Measurements from ENCODE around the gene SLCO2A1. TPM values are rescaled to one million over a fixed set of nuclear protein-coding genes. Genes with fewer than 3 reads are reported as not detected.

SLCO2A1 gene
- total RNA-seq, 4 donors from 2014 or later = 8.4 to 68.5 (median 22.7) TPM

DNA sequence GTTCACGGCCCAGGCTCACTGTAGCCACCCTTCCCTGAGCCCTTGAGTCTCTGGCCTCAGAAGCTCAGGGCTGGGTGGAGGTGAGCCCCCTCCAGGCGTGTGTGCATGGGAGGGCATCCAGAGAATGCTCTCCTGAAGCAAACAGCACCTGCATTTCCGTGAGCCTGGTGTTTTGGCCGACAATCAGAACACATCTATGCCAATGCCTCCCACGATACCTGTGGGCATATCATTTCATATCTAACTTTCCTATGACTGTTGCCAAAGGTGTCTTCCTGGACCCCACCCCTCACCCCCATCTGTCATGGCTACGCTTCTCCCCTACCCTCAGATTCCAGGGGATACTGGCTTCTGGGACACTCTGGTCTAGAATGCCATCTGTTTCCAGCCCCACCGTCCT, 80.7 kb downstream of the SLCO2A1 start:
- WGBS, 2 donors (ENCODE audit: low coverage in 1 of 2) = 71% methylated on average over 7 of the region's 7 CpGs; no CpG with 5 or more reads in 1 of the 2 donors
- intact Hi-C loops (cut with DNase I; ENCODE audit: low total_unique reads) (no loop called here), in situ Hi-C loops (cut with MboI; ENCODE audit: low pct_ligation_motif_present in 1 of 4, low pct_unique_long_range_greater_than_20kb in 1 of 4, low sequenced_read_pairs in 3 of 4) (loop anchor here in 2 of 4 donors (25.0 kb wide), 1 partner anchor 1212 kb away; no protein-coding TSS in a partner anchor)
- Histone ChIP-seq H3K27me3 (no peaks in the 10 kb centered on the region), H3K4me1 (peaks cover 0 to 9% (median 5%) of the 10 kb centered on the region in 4 donors), H3K36me3 (no peaks in the 10 kb centered on the region), H3K27ac (no peak overlapping the region), H3K9me3 (no peaks in the 10 kb centered on the region), H3K4me3 (no peak overlapping the region)
- DNase-seq = no peak
- no peak for TF ChIP-seq POLR2A (IDR thresholded peaks at IDR 0.05)

DNA sequence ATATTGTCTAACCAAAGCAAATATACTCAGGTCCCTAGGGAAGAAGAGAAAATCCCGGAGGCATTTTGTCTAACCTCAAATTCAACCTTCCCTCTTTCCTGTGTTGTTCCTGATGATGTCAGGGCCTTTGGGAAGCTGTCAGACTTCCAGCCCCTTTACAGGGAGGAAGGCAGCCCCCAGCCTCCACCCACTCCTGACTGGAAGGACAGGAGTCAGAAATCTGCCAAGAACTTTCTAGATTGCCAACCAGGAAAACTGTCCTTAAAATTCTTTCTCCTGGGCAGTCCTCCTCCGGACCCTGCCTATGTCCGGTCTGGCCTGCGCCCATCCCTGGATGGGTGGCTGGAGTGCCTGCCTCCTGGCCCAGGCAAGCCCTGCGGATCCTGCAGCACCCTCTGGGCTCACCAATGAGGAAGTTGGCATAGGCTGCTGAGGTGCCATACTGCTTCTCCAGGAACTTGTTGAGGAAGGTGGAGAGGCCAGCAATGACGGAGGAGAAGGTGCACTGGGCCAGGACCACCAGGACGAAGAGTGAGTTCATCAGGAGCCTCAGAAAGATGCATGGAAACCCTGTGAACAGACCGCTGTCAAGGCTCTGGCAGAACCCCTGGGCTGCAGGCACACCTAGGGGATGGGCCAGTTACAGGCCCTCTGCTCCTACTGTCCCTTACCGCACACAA, 81.5 kb downstream of the SLCO2A1 start:
- 85 to 87% methylated on average over 3 to 9 of the region's 9 CpGs for WGBS, 2 donors (ENCODE audit: low coverage in 1 of 2)
- no peak overlapping the region for H3K27ac ChIP-seq
- no peak for DNase-seq
- H3K36me3 ChIP-seq = no peaks in the 10 kb centered on the region
- no peak overlapping the region for H3K4me3 ChIP-seq
- in situ Hi-C loops (cut with MboI; ENCODE audit: low pct_ligation_motif_present in 1 of 4, low pct_unique_long_range_greater_than_20kb in 1 of 4, low sequenced_read_pairs in 3 of 4) = loop anchor here in 2 of 4 donors (25.0 kb wide), 1 partner anchor 1211 kb away; no protein-coding TSS in a partner anchor
- H3K4me1 ChIP-seq = peaks cover 0 to 15% (median 7%) of the 10 kb centered on the region in 4 donors
- H3K27me3 ChIP-seq = no peaks in the 10 kb centered on the region
- no peaks in the 10 kb centered on the region for H3K9me3 ChIP-seq
- intact Hi-C loops (cut with DNase I; ENCODE audit: low total_unique reads) = no loop called here
- TF ChIP-seq, protein P1, sequence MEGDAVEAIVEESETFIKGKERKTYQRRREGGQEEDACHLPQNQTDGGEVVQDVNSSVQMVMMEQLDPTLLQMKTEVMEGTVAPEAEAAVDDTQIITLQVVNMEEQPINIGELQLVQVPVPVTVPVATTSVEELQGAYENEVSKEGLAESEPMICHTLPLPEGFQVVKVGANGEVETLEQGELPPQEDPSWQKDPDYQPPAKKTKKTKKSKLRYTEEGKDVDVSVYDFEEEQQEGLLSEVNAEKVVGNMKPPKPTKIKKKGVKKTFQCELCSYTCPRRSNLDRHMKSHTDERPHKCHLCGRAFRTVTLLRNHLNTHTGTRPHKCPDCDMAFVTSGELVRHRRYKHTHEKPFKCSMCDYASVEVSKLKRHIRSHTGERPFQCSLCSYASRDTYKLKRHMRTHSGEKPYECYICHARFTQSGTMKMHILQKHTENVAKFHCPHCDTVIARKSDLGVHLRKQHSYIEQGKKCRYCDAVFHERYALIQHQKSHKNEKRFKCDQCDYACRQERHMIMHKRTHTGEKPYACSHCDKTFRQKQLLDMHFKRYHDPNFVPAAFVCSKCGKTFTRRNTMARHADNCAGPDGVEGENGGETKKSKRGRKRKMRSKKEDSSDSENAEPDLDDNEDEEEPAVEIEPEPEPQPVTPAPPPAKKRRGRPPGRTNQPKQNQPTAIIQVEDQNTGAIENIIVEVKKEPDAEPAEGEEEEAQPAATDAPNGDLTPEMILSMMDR (IDR thresholded peaks at IDR 0.05) = no peak
- TF ChIP-seq EP300 (IDR thresholded peaks at IDR 0.05; ENCODE audit: low read depth) = no peak
- TF ChIP-seq POLR2AphosphoS5 (IDR thresholded peaks at IDR 0.05) = no peak
- no peak for TF ChIP-seq POLR2A (IDR thresholded peaks at IDR 0.05)

DNA sequence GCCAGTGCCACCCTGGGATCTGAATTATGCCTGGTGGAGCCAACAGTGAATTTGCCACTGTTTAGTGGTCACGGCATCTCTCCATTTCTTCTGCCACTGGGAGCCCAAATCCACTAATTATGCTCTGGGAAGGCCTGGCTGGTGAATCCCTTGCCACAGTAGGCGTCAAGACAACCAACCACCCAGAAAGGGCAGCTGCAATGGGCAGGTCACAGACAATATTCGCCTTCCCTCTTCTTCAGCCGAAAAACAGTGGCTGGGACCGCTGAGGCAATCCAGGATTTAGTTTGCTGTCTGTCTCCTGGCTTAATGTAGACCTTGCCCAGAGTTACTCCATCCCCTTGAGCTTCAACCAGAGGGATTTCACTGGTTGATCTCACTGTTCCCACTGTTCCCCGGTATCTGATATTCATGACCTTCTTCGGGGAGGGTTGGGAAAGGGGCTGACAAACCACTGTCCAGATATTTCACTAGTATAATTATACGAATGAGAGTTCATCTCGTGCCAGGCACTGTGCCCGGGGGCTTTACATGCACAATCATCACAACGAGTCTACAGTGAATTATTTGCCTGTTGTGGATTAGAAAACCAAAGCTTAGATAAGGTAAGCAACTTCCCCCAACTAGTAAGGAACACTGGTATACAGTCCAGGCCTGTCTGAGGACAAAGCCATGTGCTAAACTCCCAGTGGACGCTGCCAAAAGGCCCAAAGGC, 84.2 kb downstream of the SLCO2A1 start:
- Histone ChIP-seq H3K27ac (peak overlapping the region in 1 of 4 donors; percentile 25), H3K36me3 (no peaks in the 10 kb centered on the region), H3K4me3 (no peak overlapping the region), H3K9me3 (no peaks in the 10 kb centered on the region), H3K27me3 (no peaks in the 10 kb centered on the region), H3K4me1 (peaks cover 0 to 15% (median 7%) of the 10 kb centered on the region in 4 donors)
- WGBS, 2 donors (ENCODE audit: low coverage in 1 of 2) = 89 to 94% methylated on average over 6 to 12 of the region's 12 CpGs
- TF ChIP-seq, protein P1 (IDR thresholded peaks at IDR 0.05) = no peak
- TF ChIP-seq EP300 (IDR thresholded peaks at IDR 0.05; ENCODE audit: low read depth) (no peak), POLR2A (IDR thresholded peaks at IDR 0.05) (no peak), POLR2AphosphoS5 (IDR thresholded peaks at IDR 0.05) (no peak)
- intact Hi-C loops (cut with DNase I; ENCODE audit: low total_unique reads) = no loop called here
- in situ Hi-C loops (cut with MboI; ENCODE audit: low pct_ligation_motif_present in 1 of 4, low pct_unique_long_range_greater_than_20kb in 1 of 4, low sequenced_read_pairs in 3 of 4) = loop anchor here in 2 of 4 donors (25.0 kb wide), 1 partner anchor 1208 kb away; no protein-coding TSS in a partner anchor
- no peak for DNase-seq

DNA sequence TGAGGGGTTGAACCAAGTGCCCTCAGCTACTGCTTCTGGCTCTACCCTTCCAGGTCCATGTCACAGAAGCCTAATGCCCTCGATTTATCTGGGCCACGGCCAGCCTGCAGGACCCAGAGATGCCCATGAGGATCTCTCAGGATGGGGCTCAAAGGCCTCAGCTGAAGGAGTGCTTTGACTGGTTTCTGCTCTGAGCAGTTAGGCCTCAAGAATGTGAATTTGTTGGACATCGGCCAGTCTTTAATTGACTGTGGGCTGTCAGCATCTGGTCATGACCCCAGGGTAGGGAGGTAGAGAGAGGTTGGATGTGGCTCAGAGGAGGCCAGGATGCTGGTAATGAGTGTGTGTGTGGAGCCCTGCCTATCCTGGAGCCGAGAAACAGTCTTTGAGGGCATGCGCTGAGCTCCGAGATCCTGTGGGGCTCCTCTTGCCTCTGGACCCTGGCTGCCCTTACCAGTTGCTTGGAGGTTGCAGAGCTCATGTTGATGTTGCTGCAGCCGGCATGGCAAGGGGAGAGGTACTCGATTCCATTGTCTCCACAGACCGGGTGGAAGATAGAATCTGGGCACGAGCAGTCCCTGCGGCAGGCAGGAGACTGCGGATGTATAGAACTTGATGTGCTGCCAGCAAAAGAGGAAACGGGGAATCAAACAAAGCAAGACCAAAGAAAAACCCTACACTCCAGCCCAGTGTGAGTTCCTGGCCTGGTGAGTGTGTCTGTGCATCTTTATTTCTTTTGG, 84.9 kb downstream of the SLCO2A1 start:
- no peaks in the 10 kb centered on the region for H3K36me3 ChIP-seq
- DNase-seq = no peak
- H3K27me3 ChIP-seq = no peaks in the 10 kb centered on the region
- intact Hi-C loops (cut with DNase I; ENCODE audit: low total_unique reads) = no loop called here
- TF ChIP-seq POLR2A (IDR thresholded peaks at IDR 0.05) (no peak), POLR2AphosphoS5 (IDR thresholded peaks at IDR 0.05) (peak in 1 of 3 donors; percentile 17)
- H3K4me3 ChIP-seq = no peak overlapping the region
- 64 to 74% methylated on average over 4 to 13 of the region's 13 CpGs for WGBS, 2 donors (ENCODE audit: low coverage in 1 of 2)
- no peaks in the 10 kb centered on the region for H3K9me3 ChIP-seq
- peaks cover 0 to 15% (median 7%) of the 10 kb centered on the region in 4 donors for H3K4me1 ChIP-seq
- H3K27ac ChIP-seq = peak overlapping the region in 2 of 4 donors; percentile 7 to 28
- in situ Hi-C loops (cut with MboI; ENCODE audit: low pct_ligation_motif_present in 1 of 4, low pct_unique_long_range_greater_than_20kb in 1 of 4, low sequenced_read_pairs in 3 of 4) = loop anchor here in 2 of 4 donors (25.0 kb wide), 1 partner anchor 1208 kb away; no protein-coding TSS in a partner anchor
